Measurements from ENCODE around the gene SLK. TPM values are rescaled to one million over a fixed set of nuclear protein-coding genes. Genes with fewer than 3 reads are reported as not detected.

Gene SLK
- total and polyA plus RNA-seq, 10 of the 15 experiments (the other 5 are each of a cell fraction or from before 2014, with no cell fraction given) = 2.5 to 24.2 (median 11.1) TPM

- Histone ChIP-seq H3K27ac (ENCODE audit: control insufficient read depth, insufficient read depth) (peak within 1 kb of the TSS; percentile 83), H3K9me3 (replicated peaks; ENCODE audit: control insufficient read depth, insufficient read depth, low read length) (peaks cover 6% of the 10 kb centered on the region), H3K9ac (ENCODE audit: control insufficient read depth, insufficient read depth, low read length) (peak within 1 kb of the TSS; percentile 89), H4K20me1 (ENCODE audit: control insufficient read depth, insufficient read depth) (no peaks in the 10 kb centered on the region), H3K27me3 (replicated peaks in 1 of 2; ENCODE audit: control insufficient read depth in 2 of 2, insufficient read depth in 2 of 2, low read length in 1 of 2) (no peaks in the 10 kb centered on the region), H3K4me2 (ENCODE audit: control insufficient read depth, insufficient read depth) (peak within 1 kb of the TSS; percentile 96), H3K4me3 (peak within 1 kb of the TSS; percentile 83), H2AFZ (ENCODE audit: control insufficient read depth, low read depth, low read length) (peak within 1 kb of the TSS; percentile 95), H3K79me2 (ENCODE audit: control insufficient read depth, insufficient read depth, low read length) (peaks cover 19% of the 10 kb centered on the region), H3K4me1 (ENCODE audit: control insufficient read depth, insufficient read depth, low read length) (peaks cover 12% of the 10 kb centered on the region), H3K36me3 (ENCODE audit: control insufficient read depth in 2 of 2, insufficient read depth in 2 of 2, low read length in 1 of 2) (no peaks in the 10 kb centered on the region)
- under 1% methylated on average over 39 of the region's 53 CpGs for WGBS (ENCODE audit: insufficient coverage, insufficient replicate concordance, low lambda C conversion rate, missing lambda C conversion rate)
- TSS peak; percentile 89 for BruUV-seq (replicated peaks)
- SMC1A ChIA-PET (ENCODE audit: uncharacterized antibody, unreplicated experiment) = interaction anchor here (0.6 to 1.9 kb wide), 3 partner anchors 19 to 311 kb away, joined by 4 read pairs; no protein-coding TSS in a partner anchor
- FAIRE-seq (peak; percentile 56), ATAC-seq (peak; percentile 96), DNase-seq (ENCODE audit: low read depth, low spot score) (peak; percentile 77)
- POLR2A ChIA-PET = interaction anchor here (0.6 to 3.3 kb wide), 6 partner anchors 8 to 205 kb away, joined by 3 to 9 read pairs (median 3); no protein-coding TSS in a partner anchor
- RAD21 ChIA-PET (ENCODE audit: unreplicated experiment) = interaction anchor here (1.1 to 2.5 kb wide), 2 partner anchors 10 to 204 kb away, joined by 3 to 8 read pairs; no protein-coding TSS in a partner anchor
- in situ Hi-C loops (cut with MboI) = no loop called here
- CTCF ChIA-PET = interaction anchor here (1.0 to 1.2 kb wide), 2 partner anchors 10 to 52 kb away, joined by 4 to 5 read pairs; no protein-coding TSS in a partner anchor
- intact Hi-C loops (cut with micrococcal nuclease; ENCODE audit: unreplicated experiment) = loop anchor here (5.0 to 10.0 kb wide), 3 partner anchors 49 to 417 kb away; partner anchors contain the start of genes ITPRIP, SFR1 and SLK
- TF ChIP-seq ZNF687 (IDR thresholded peaks at IDR 0.05) (peak; percentile 82), POLR2AphosphoS2 (IDR thresholded peaks at IDR 0.05; ENCODE audit: low read depth, low read length) (0 out of 2 replicates have a peak, but pooled peaks have one; percentile 81), JUNB (IDR thresholded peaks at IDR 0.05) (no peak), CTCF (IDR thresholded peaks at IDR 0.05 in 2 of 3, conservative IDR thresholded peaks at IDR 0.05 in 1 of 3; ENCODE audit: control insufficient read depth in 2 of 3, extremely low read depth in 1 of 3, insufficient read depth in 1 of 3, low read depth in 3 of 3, low read length in 3 of 3) (0 out of 6 replicates have a peak, but pooled peaks of 1 of the 3 experiments have one; percentile 3), SIN3A (IDR thresholded peaks at IDR 0.05; ENCODE audit: low read depth, low read length) (no peak), SREBF1 (IDR thresholded peaks at IDR 0.05; ENCODE audit: low read length) (no peak), LARP7 (IDR thresholded peaks at IDR 0.05) (no peak), EGR1 (IDR thresholded peaks at IDR 0.05; ENCODE audit: borderline replicate concordance in 1 of 2, low read depth in 2 of 2, low read length in 2 of 2) (peak in 1 of 2 experiments; percentile 28; a peak in 1 of 3 replicates), USF1 (IDR thresholded peaks at IDR 0.05; ENCODE audit: borderline replicate concordance, extremely low read length, insufficient read depth, low read depth, low read length) (no peak), EP300 (IDR thresholded peaks at IDR 0.05; ENCODE audit: borderline replicate concordance in 1 of 2, control insufficient read depth in 1 of 2, low read depth in 2 of 2, low read length in 2 of 2) (0 out of 4 replicates have a peak, but pooled peaks of 1 of the 2 experiments have one; percentile 14), RELB (IDR thresholded peaks at IDR 0.05; ENCODE audit: low read depth) (0 out of 2 replicates have a peak, but pooled peaks have one; percentile 12), NFXL1 (IDR thresholded peaks at IDR 0.05; ENCODE audit: borderline replicate concordance) (no peak)
Measured at GRCh38 chr10:103918053-103918846, 48.7 kb upstream of the SLK start, which contains the start of gene STN1. TSS of gene STN1 (minus strand) at chr10:103918184. CDS start at chr10:103917594, 590 bp downstream.

Data from GM12878 (cell line).